GM21390 (cell line): ENCODE measurements around the gene RAB40B.

Source experiments
- ATAC-seq: cut with Tn5 transposase; IDR thresholded peaks from one replicate; pipeline ENCODE4 v1.9.1; 2021; ENCODE audit not compliant: unreplicated experiment

RAB40B gene

GRCh38 chr17:82692268-82692667 is 6.2 kb downstream of the RAB40B start:
- ATAC-seq, result no peak

GRCh38 chr17:82691714-82692113 is 6.8 kb downstream of the RAB40B start:
- ATAC-seq, result no peak

GRCh38 chr17:82690786-82691489 is 7.6 kb downstream of the RAB40B start:
- no peak for ATAC-seq

GRCh38 chr17:82689077-82689476 is 9.4 kb downstream of the RAB40B start:
- no peak for ATAC-seq

- ATAC-seq, result no peak
Measured at GRCh38 chr17:82687871-82688270, 10.6 kb downstream of the RAB40B start.

GRCh38 chr17:82687375-82687861 is 11.1 kb downstream of the RAB40B start:
- no peak for ATAC-seq

GRCh38 chr17:82686366-82687324 is 11.9 kb downstream of the RAB40B start:
- ATAC-seq, result no peak

GRCh38 chr17:82685291-82685690 is 13.2 kb downstream of the RAB40B start:
- ATAC-seq, result no peak

- ATAC-seq, result no peak
Measured at GRCh38 chr17:82684228-82684841, 14.2 kb downstream of the RAB40B start.

GRCh38 chr17:82683534-82683933 is 15.0 kb downstream of the RAB40B start:
- ATAC-seq, result no peak

- no peak for ATAC-seq
Measured at GRCh38 chr17:82681547-82681946, 17.0 kb downstream of the RAB40B start.

GRCh38 chr17:82679586-82680465 is 18.7 kb downstream of the RAB40B start:
- no peak for ATAC-seq

- ATAC-seq, result no peak
Measured at GRCh38 chr17:82678265-82678891, 20.1 kb downstream of the RAB40B start.

- no peak for ATAC-seq
Measured at GRCh38 chr17:82677353-82677925, 21.1 kb downstream of the RAB40B start.

- ATAC-seq, result no peak
Measured at GRCh38 chr17:82675476-82676245, 22.8 kb downstream of the RAB40B start.

- no peak for ATAC-seq
Measured at GRCh38 chr17:82674656-82675475, 23.6 kb downstream of the RAB40B start.

- no peak for ATAC-seq
Measured at GRCh38 chr17:82670661-82671450, 27.6 kb downstream of the RAB40B start.
